Coronary artery (tissue), 2 donors: ENCODE data around the gene FBN2.

Experiments
- DNase-seq: peaks from one replicate; pipeline ENCODE4 v3.0.0-alpha.2; 2017; ENCODE audit warnings: low spot score
- H3K27ac ChIP-seq, 2 donors: fragments of 200-600 bp; sonication (generic); one replicate each; pipeline ENCODE4 v1.5.1; 2016 to 2019
- H3K4me3 ChIP-seq: fragments of 200-600 bp; sonication (generic); 2 replicates; pipeline ENCODE4 v1.5.1; 2016; ENCODE audit warnings: mild to moderate bottlenecking, moderate library complexity
- TF ChIP-seq, protein P1 (sequence below): fragments of 200-600 bp; sonication (generic); IDR thresholded peaks from one replicate; pipeline ENCODE4 v1.5.1; 2019; ENCODE audit warnings: antibody characterized with exemption

Gene FBN2

DNA sequence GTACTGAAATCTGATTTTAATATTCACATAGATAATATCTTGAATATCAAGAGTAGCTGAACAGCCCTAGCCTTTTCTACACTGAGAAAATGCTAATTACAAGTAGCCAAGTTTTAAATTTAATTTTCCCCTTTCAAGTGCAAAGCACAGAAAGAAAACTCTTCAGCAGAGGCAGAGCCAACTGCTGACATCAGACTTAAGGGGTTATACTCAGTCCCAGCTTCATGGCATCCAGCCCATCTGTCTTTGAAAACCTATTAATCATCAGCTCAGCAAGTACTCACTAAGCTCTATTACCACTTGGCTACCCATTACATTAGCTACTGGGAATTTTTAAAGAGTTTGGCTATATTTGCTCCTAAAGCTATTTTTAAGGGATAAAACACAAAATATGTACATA is 234.0 kb downstream of the FBN2 start:
- no peak overlapping the region for H3K4me3 ChIP-seq
- H3K27ac ChIP-seq, result no peak overlapping the region
- DNase-seq, result no peak
- TF ChIP-seq, protein P1, sequence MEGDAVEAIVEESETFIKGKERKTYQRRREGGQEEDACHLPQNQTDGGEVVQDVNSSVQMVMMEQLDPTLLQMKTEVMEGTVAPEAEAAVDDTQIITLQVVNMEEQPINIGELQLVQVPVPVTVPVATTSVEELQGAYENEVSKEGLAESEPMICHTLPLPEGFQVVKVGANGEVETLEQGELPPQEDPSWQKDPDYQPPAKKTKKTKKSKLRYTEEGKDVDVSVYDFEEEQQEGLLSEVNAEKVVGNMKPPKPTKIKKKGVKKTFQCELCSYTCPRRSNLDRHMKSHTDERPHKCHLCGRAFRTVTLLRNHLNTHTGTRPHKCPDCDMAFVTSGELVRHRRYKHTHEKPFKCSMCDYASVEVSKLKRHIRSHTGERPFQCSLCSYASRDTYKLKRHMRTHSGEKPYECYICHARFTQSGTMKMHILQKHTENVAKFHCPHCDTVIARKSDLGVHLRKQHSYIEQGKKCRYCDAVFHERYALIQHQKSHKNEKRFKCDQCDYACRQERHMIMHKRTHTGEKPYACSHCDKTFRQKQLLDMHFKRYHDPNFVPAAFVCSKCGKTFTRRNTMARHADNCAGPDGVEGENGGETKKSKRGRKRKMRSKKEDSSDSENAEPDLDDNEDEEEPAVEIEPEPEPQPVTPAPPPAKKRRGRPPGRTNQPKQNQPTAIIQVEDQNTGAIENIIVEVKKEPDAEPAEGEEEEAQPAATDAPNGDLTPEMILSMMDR, result no peak

DNA sequence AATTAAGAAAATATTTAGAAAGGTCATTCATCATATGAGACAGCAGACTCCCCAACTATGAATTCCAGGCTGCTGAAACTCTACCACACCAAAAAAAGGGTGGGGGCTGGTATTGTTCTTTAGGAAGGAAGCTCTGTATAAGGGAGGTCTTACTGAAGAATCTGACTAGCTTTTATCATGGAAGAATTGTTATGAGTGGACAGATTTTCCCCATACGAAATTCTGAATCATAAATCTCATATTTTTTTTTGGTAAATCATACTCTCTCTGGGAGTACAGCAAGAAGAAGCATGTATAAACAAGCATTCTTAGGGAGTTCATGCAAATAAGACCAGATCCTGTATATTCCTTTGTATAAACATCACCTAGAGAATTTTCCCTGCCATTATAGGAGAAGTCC is 234.5 kb downstream of the FBN2 start:
- DNase-seq, result no peak
- TF ChIP-seq, protein P1, result no peak
- H3K27ac ChIP-seq, result no peak overlapping the region
- no peak overlapping the region for H3K4me3 ChIP-seq

DNA sequence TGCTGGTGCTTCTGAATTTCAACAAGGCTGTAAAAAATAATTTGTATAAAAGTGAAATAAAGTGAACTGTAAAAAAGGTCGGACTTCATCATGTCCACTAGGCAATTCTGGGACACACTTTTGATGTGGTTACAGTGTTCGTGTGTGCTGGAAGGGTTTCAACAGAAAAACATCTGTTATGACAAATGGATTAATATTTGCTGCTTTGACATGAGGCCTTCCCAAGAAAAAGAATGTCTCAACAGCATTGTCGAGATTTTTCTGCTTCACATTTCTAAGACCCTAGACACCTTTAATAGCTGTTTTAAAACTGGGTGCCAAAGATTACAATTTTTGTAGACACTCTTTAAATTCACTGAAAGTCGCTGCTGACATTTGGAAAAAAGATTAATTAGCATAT is 237.9 kb downstream of the FBN2 start:
- Histone ChIP-seq H3K4me3 (no peak overlapping the region), H3K27ac (no peak overlapping the region)
- TF ChIP-seq, protein P1, result no peak
- no peak for DNase-seq

DNA sequence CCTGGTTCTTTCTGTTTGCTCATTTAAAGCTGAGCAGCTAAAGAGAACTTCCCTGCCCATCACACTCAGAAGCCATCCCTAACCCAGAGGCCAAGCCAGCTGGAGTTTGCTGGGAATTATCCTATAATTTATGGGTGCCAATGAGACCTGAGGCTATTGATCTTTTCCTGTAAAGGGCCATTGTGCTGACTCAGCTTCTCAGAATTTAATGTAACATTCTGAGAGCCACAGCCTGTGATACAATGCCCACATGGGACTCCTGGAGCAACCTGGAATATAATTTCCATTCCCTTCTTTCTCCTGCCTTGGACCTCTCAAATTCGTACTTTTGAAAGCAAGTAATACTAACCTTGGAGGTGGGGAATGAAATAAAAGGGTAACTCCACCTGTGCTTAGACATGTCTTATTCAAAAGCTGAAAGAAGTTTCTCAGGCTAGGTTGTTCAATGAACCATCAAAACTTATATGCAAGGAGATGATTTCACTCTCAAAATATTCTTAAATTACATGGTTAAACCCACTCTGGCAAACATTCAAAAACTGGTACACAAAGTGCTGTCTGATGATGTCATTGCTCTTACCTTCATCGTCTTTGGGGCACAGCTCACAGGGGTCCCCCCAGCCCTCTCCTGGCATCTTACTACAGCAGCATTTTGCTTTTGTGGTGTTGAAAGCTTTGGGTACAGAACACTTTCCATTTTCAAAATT is 247.7 kb downstream of the FBN2 start:
- TF ChIP-seq, protein P1, result no peak
- no peak overlapping the region for H3K27ac ChIP-seq
- H3K4me3 ChIP-seq, result no peak overlapping the region
- no peak for DNase-seq

DNA sequence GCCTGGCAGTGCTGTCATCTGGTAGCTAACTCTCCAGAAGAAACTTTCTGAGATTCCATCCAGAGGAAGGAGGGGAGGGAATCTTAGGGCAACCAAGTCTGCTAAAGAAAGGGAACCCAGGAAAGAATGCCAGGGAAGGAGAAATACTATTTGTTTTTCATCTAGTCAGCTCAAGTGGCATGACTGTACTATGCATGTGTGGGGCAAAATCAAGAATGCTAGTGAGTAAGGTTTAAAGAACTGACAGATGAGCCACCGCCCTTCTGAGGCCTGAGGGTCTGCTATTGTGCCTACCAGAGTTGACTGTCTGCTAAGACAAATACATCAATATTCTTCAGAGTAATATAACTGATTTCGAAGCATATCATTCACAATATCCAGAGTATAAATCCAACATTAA is 250.3 kb downstream of the FBN2 start:
- Histone ChIP-seq H3K27ac (no peak overlapping the region), H3K4me3 (no peak overlapping the region)
- TF ChIP-seq, protein P1, result no peak
- no peak for DNase-seq

DNA sequence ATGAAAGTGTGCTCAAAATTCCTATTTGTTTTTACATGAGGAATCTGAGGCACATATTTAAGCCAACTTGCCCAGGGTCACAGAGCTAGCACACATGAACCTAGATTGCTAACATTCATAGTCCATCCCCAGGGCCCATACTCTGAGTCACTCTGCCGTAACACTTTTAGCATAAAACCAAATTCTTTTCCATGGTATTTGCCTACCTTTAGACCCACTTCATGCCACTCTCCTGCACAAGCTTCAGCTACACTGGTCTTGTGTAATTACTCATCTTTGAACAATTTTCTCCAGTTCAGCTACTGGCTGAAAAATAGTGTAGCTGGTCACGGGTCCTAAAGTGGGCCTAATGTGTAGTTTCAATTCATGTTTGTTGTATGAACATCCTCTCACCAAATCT is 253.8 kb downstream of the FBN2 start:
- H3K4me3 ChIP-seq, result no peak overlapping the region
- DNase-seq, result no peak
- TF ChIP-seq, protein P1, result no peak
- H3K27ac ChIP-seq, result no peak overlapping the region

DNA sequence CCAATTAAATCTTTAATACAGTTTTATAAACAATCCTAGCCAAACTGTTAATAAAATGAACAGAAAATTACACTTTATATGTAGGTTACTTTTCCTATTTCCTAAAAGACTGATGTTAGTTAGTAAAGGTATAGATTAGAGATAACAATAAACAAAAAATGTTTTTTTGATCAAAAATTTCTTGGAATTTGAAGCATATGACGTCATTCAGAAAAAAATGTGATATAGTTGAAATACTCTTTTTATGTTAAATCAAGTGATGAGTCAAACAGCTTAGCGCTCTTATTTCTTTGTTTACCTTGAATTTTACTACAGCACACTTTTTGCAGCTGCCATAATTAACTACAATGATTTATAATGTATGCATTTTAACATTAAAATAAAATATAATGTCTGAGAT is 258.7 kb downstream of the FBN2 start:
- Histone ChIP-seq H3K27ac (no peak overlapping the region), H3K4me3 (no peak overlapping the region)
- TF ChIP-seq, protein P1, result no peak
- no peak for DNase-seq
